HEK293 (cell line): Measurements from ENCODE around the gene UBAC2.

Experiments used
- CTCF ChIP-seq: fragments of 450-650 bp; formaldehyde crosslinking; IDR thresholded peaks from 2 replicates; pipeline ENCODE4 v1.5.1; 2016; ENCODE audit warnings: missing biosample characterization, missing genetic modification characterization
- KLF7 ChIP-seq: fragments of 450-650 bp; formaldehyde crosslinking; IDR thresholded peaks from 2 replicates; pipeline ENCODE4 v1.5.1; 2016; ENCODE audit warnings: missing biosample characterization, missing genetic modification characterization, borderline replicate concordance
- PBX3 ChIP-seq: sonication (generic); formaldehyde crosslinking; IDR thresholded peaks from 2 replicates; pipeline ENCODE4 v1.8.1; 2022; ENCODE audit warnings: mild to moderate bottlenecking, moderate library complexity, missing genetic modification reagents
- PRDM1 ChIP-seq: fragments of 450-650 bp; formaldehyde crosslinking; IDR thresholded peaks from 2 replicates; pipeline ENCODE4; 2016; ENCODE audit warnings: missing biosample characterization, missing genetic modification characterization
- PRDM4 ChIP-seq: fragments of 450-650 bp; formaldehyde crosslinking; IDR thresholded peaks from 2 replicates; pipeline ENCODE4 v1.5.1; 2017; ENCODE audit warnings: missing biosample characterization, missing genetic modification characterization
- SCRT2 ChIP-seq: fragments of 450-650 bp; formaldehyde crosslinking; IDR thresholded peaks from 2 replicates; pipeline ENCODE4 v1.5.1; 2016; ENCODE audit warnings: missing biosample characterization, missing genetic modification characterization
- TCF7L2 ChIP-seq: IDR thresholded peaks from 2 replicates; pipeline ENCODE4 v1.6.1; 2011; ENCODE audit warnings: low read depth, mild to moderate bottlenecking, inconsistent platforms, low read length, moderate library complexity, borderline replicate concordance
- TSHZ1 ChIP-seq: fragments of 450-650 bp; formaldehyde crosslinking; IDR thresholded peaks from 2 replicates; pipeline ENCODE4 v1.5.1; 2016; ENCODE audit warnings: missing biosample characterization, missing genetic modification characterization, borderline replicate concordance
- YY1 ChIP-seq: fragments of 450-650 bp; formaldehyde crosslinking; IDR thresholded peaks from 2 replicates; pipeline ENCODE4 v1.5.1; 2018; ENCODE audit warnings: missing biosample characterization, missing genetic modification characterization
- ZNF138 ChIP-seq: fragments of 450-650 bp; formaldehyde crosslinking; IDR thresholded peaks from 2 replicates; pipeline ENCODE4 v1.5.1; 2016; ENCODE audit warnings: missing biosample characterization, missing genetic modification characterization, borderline replicate concordance
- ZNF423 ChIP-seq: fragments of 450-650 bp; formaldehyde crosslinking; IDR thresholded peaks from 2 replicates; pipeline ENCODE4 v1.5.1; 2016; ENCODE audit warnings: missing biosample characterization, missing genetic modification characterization
- ZNF426 ChIP-seq: fragments of 450-650 bp; formaldehyde crosslinking; IDR thresholded peaks from 2 replicates; pipeline ENCODE4 v1.5.1; 2017; ENCODE audit warnings: missing biosample characterization, missing genetic modification characterization, mild to moderate bottlenecking, inconsistent platforms, moderate library complexity
- ZNF433 ChIP-seq: fragments of 450-650 bp; formaldehyde crosslinking; IDR thresholded peaks from 2 replicates; pipeline ENCODE4 v1.5.1; 2016; ENCODE audit warnings: missing biosample characterization, missing genetic modification characterization, low read depth
- ZNF830 ChIP-seq: fragments of 450-650 bp; IDR thresholded peaks from 2 replicates; pipeline ENCODE4 v1.5.0; 2018; ENCODE audit warnings: missing biosample characterization, missing genetic modification characterization, low read depth, mild to moderate bottlenecking, moderate library complexity

GRCh38 chr13:99182439-99182838, 18.2 kb upstream of the UBAC2 start:
- TF ChIP-seq CTCF (tag by site-specific recombination), result no peak
- TF ChIP-seq PRDM1, result no peak
- TF ChIP-seq ZNF138 (tag by site-specific recombination), result no peak
- no peak for TF ChIP-seq ZNF426 (tag by site-specific recombination)
- TF ChIP-seq TSHZ1 (tag by site-specific recombination), result no peak
- no peak for TF ChIP-seq YY1 (tag by site-specific recombination)
- no peak for TF ChIP-seq KLF7 (tag by site-specific recombination)
- TF ChIP-seq SCRT2 (tag by site-specific recombination), result no peak
- TF ChIP-seq ZNF433, result no peak
- no peak for TF ChIP-seq PRDM4 (tag by site-specific recombination)
- no peak for TF ChIP-seq ZNF830 (tag by site-specific recombination)
- TF ChIP-seq ZNF423 (tag by site-specific recombination), result no peak
- TF ChIP-seq TCF7L2, result no peak
- TF ChIP-seq PBX3 (CRISPR knock-in tag), result no peak
